ENCODE measurements around the gene CFDP1.

Gene CFDP1

DNA sequence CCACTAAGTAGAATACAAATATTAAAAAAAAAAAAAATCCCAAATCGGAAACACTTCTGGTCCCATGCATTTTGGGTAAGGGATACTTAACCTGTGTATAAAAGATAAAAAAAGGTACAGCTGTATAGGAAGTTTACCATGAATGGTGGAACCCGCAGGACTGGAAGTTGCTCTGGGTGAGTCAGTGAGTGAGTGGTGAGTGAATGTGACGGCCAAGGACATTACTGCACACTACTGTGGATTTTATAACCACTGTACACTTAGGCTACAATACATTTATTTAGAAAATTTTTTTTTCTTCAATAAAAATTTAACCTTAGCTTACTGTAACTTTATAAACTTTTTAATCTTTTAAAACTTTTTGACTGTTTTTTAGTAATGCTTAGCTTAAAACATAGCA is 110.6 kb downstream of the CFDP1 start:
- TF ChIP-seq TCF12 (IDR thresholded peaks at IDR 0.05; ENCODE audit: low read depth), result no peak
- no peak for TF ChIP-seq YY1 (IDR thresholded peaks at IDR 0.05; ENCODE audit: low read depth)
- TF ChIP-seq ZBTB7A (IDR thresholded peaks at IDR 0.05; ENCODE audit: low read depth), result no peak
- TF ChIP-seq, protein P1, sequence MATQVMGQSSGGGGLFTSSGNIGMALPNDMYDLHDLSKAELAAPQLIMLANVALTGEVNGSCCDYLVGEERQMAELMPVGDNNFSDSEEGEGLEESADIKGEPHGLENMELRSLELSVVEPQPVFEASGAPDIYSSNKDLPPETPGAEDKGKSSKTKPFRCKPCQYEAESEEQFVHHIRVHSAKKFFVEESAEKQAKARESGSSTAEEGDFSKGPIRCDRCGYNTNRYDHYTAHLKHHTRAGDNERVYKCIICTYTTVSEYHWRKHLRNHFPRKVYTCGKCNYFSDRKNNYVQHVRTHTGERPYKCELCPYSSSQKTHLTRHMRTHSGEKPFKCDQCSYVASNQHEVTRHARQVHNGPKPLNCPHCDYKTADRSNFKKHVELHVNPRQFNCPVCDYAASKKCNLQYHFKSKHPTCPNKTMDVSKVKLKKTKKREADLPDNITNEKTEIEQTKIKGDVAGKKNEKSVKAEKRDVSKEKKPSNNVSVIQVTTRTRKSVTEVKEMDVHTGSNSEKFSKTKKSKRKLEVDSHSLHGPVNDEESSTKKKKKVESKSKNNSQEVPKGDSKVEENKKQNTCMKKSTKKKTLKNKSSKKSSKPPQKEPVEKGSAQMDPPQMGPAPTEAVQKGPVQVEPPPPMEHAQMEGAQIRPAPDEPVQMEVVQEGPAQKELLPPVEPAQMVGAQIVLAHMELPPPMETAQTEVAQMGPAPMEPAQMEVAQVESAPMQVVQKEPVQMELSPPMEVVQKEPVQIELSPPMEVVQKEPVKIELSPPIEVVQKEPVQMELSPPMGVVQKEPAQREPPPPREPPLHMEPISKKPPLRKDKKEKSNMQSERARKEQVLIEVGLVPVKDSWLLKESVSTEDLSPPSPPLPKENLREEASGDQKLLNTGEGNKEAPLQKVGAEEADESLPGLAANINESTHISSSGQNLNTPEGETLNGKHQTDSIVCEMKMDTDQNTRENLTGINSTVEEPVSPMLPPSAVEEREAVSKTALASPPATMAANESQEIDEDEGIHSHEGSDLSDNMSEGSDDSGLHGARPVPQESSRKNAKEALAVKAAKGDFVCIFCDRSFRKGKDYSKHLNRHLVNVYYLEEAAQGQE (IDR thresholded peaks at IDR 0.05; ENCODE audit: low read depth), result no peak
- TF ChIP-seq CEBPB (IDR thresholded peaks at IDR 0.05), result no peak
- TF ChIP-seq TEAD4 (IDR thresholded peaks at IDR 0.05), result no peak
- TF ChIP-seq, protein P2, sequence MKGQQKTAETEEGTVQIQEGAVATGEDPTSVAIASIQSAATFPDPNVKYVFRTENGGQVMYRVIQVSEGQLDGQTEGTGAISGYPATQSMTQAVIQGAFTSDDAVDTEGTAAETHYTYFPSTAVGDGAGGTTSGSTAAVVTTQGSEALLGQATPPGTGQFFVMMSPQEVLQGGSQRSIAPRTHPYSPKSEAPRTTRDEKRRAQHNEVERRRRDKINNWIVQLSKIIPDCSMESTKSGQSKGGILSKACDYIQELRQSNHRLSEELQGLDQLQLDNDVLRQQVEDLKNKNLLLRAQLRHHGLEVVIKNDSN (IDR thresholded peaks at IDR 0.05), result no peak
- no peak for TF ChIP-seq RAD21 (IDR thresholded peaks at IDR 0.05; ENCODE audit: low read depth)
- no peak for TF ChIP-seq TAF1 (IDR thresholded peaks at IDR 0.05; ENCODE audit: low read depth)
- no peak for TF ChIP-seq EP300 (IDR thresholded peaks at IDR 0.05; ENCODE audit: borderline replicate concordance)
- no peak for TF ChIP-seq NFIC (IDR thresholded peaks at IDR 0.05)
- TF ChIP-seq EGR1 (IDR thresholded peaks at IDR 0.05), result no peak
- TF ChIP-seq, protein P3, sequence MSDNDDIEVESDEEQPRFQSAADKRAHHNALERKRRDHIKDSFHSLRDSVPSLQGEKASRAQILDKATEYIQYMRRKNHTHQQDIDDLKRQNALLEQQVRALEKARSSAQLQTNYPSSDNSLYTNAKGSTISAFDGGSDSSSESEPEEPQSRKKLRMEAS (IDR thresholded peaks at IDR 0.05), result no peak
- TF ChIP-seq FOXM1 (IDR thresholded peaks at IDR 0.05; ENCODE audit: borderline replicate concordance, low read depth), result no peak
- TF ChIP-seq CREB1 (IDR thresholded peaks at IDR 0.05; ENCODE audit: low read depth), result no peak

DNA sequence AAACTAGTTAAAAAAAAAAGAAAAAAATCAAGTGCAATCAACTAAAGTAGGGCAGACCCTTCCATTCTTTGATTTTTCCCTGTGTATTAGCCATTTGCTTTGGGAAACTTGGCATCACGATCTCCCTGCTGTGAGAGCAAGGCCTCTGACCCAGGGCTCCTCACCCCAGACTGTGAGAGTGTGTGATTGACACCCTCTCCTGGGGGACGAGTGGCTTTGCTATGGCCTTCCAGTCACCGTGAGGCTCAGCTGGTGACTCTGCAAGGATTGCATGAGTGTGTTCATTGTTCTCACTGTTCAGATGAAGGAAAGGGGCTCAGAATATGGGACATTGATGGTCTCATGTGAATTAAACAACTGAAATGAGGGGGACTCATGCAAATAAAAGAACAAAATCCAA is 112.9 kb downstream of the CFDP1 start:
- TF ChIP-seq CEBPB (IDR thresholded peaks at IDR 0.05) (no peak), EGR1 (IDR thresholded peaks at IDR 0.05) (no peak), TAF1 (IDR thresholded peaks at IDR 0.05; ENCODE audit: low read depth) (no peak)
- TF ChIP-seq, protein P2 (IDR thresholded peaks at IDR 0.05), result no peak

DNA sequence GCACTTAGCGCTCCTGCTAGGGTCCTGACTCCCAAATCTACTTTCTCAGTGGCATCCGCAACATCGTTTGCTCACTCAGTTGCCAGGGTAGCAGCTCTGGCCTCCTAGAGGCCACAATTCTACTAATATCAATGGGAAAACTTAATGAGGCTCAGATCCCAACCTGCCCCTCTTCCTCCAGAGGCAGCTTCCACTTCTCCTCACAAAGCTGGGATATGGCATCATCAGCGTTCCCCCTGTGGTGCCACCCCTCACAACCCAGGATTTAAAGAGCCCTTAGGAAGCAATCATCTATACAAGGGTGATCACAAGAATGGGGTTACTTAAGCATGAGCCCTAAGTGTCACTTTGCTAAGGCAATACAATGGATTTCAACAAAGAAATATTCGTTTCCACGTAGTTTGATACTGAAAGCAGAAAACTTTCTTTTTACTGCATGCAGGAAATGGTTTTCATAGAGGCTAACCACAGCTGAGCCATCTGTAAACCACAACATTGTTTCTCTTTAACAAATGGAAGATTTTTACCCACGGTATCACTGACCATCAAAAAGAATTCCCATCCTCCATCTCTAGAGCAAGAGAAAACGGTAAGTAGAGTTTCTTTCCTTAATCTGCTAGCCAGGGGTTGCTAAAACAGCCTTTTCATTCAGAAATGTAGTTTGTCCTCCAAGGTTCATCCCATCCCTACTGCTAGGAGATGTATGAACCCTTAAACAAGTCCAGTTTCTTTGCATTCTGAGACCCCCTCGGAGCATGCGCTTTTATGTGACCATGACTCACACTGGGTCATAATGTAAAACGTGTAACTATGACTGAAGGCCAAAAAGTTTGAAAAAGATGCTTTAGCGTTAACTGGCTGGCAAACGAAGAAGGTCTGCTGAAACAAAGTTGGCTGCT is 113.5 kb downstream of the CFDP1 start:
- TF ChIP-seq TEAD4 (IDR thresholded peaks at IDR 0.05), result no peak
- no peak for TF ChIP-seq TCF12 (IDR thresholded peaks at IDR 0.05; ENCODE audit: low read depth)

DNA sequence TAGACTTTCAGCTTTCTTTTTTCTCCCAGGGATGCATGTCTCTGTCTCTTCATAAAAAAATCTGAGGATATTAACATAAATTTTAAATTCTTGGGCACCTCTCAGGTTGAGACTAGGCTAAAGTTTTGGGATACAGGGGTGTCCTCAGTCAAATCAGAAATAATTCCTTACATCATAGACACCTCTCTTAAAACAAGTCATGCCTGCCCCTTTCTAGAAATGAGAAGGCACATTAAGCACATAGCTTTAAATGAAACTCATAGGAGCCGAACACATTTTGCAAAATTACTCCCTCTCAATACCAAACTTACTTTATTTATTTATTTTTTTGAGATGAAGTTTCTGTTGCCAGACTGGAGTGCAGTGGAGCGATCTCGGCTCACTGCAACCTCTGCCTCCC is 114.6 kb downstream of the CFDP1 start:
- TF ChIP-seq CEBPB (IDR thresholded peaks at IDR 0.05), result no peak
- TF ChIP-seq, protein P2 (IDR thresholded peaks at IDR 0.05), result no peak
- no peak for TF ChIP-seq YY1 (IDR thresholded peaks at IDR 0.05; ENCODE audit: low read depth)
- TF ChIP-seq ZBTB7A (IDR thresholded peaks at IDR 0.05; ENCODE audit: low read depth), result no peak
- TF ChIP-seq CREB1 (IDR thresholded peaks at IDR 0.05; ENCODE audit: low read depth), result no peak
- TF ChIP-seq, protein P1 (IDR thresholded peaks at IDR 0.05; ENCODE audit: low read depth), result no peak
- TF ChIP-seq EGR1 (IDR thresholded peaks at IDR 0.05), result no peak
- TF ChIP-seq, protein P3 (IDR thresholded peaks at IDR 0.05), result no peak
- TF ChIP-seq TEAD4 (IDR thresholded peaks at IDR 0.05), result no peak
- TF ChIP-seq RAD21 (IDR thresholded peaks at IDR 0.05; ENCODE audit: low read depth), result no peak
- no peak for TF ChIP-seq TAF1 (IDR thresholded peaks at IDR 0.05; ENCODE audit: low read depth)
- TF ChIP-seq EP300 (IDR thresholded peaks at IDR 0.05; ENCODE audit: borderline replicate concordance), result no peak
- no peak for TF ChIP-seq TCF12 (IDR thresholded peaks at IDR 0.05; ENCODE audit: low read depth)

DNA sequence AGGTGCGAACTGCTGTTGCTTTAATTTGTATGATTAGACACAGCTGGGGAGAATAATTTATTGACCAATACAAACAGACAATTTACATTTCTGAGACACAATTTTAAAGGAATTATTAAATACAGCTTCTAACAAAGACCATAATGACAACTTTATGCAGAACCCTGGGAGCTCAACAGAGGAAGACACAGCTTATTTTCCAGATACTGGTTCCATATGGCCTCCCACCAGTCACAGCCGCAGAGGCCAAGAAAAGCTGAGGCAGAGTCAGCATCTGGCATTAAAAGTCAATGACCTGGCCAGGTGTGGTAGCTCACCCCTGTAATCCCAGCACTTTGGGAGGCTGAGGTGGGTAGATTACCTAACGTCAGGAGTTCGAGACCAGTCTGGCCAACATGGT is 115.8 kb downstream of the CFDP1 start:
- TF ChIP-seq EP300 (IDR thresholded peaks at IDR 0.05; ENCODE audit: borderline replicate concordance) (no peak), YY1 (IDR thresholded peaks at IDR 0.05; ENCODE audit: low read depth) (no peak), TAF1 (IDR thresholded peaks at IDR 0.05; ENCODE audit: low read depth) (no peak), ZBTB7A (IDR thresholded peaks at IDR 0.05; ENCODE audit: low read depth) (no peak), EGR1 (IDR thresholded peaks at IDR 0.05) (no peak)

DNA sequence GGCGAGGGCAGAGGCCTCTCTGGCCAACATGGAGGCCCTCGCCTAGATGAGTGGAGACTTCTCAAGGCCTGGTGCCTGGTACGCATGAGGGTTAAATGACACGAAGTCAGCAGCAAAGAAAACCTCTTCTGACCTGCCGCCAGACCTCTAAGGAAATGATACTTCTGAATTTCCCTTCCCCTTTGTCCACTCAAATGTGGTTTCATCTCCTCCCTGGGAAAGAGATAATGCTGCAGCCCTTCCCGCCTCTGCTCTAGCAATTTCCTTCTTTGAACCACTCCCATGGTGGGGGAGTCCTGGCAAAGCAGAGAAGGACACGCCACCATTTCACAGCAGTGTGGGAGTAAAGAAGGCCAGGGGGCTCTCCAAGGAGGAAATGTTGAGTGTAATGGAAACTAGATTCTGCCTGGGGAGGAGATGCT is 116.2 kb downstream of the CFDP1 start:
- TF ChIP-seq TEAD4 (IDR thresholded peaks at IDR 0.05), result no peak
- TF ChIP-seq CEBPB (IDR thresholded peaks at IDR 0.05), result no peak
- TF ChIP-seq FOXM1 (IDR thresholded peaks at IDR 0.05; ENCODE audit: borderline replicate concordance, low read depth), result no peak
- TF ChIP-seq EP300 (IDR thresholded peaks at IDR 0.05; ENCODE audit: borderline replicate concordance), result no peak
- no peak for TF ChIP-seq EGR1 (IDR thresholded peaks at IDR 0.05)
- TF ChIP-seq YY1 (IDR thresholded peaks at IDR 0.05; ENCODE audit: low read depth), result no peak
- TF ChIP-seq ZBTB7A (IDR thresholded peaks at IDR 0.05; ENCODE audit: low read depth), result no peak
- TF ChIP-seq, protein P2 (IDR thresholded peaks at IDR 0.05), result no peak
- no peak for TF ChIP-seq TCF12 (IDR thresholded peaks at IDR 0.05; ENCODE audit: low read depth)
- TF ChIP-seq, protein P1 (IDR thresholded peaks at IDR 0.05; ENCODE audit: low read depth), result no peak
